ENCODE data around the gene ITPR3. TPM values are rescaled to one million over a fixed set of nuclear protein-coding genes. Genes with fewer than 3 reads are reported as not detected.

Gene ITPR3
- total and polyA plus RNA-seq, 2 of the 13 experiments (the other 11 are each of a cell fraction or from before 2014, with no cell fraction given): 3.8 to 21.4 TPM

DNA sequence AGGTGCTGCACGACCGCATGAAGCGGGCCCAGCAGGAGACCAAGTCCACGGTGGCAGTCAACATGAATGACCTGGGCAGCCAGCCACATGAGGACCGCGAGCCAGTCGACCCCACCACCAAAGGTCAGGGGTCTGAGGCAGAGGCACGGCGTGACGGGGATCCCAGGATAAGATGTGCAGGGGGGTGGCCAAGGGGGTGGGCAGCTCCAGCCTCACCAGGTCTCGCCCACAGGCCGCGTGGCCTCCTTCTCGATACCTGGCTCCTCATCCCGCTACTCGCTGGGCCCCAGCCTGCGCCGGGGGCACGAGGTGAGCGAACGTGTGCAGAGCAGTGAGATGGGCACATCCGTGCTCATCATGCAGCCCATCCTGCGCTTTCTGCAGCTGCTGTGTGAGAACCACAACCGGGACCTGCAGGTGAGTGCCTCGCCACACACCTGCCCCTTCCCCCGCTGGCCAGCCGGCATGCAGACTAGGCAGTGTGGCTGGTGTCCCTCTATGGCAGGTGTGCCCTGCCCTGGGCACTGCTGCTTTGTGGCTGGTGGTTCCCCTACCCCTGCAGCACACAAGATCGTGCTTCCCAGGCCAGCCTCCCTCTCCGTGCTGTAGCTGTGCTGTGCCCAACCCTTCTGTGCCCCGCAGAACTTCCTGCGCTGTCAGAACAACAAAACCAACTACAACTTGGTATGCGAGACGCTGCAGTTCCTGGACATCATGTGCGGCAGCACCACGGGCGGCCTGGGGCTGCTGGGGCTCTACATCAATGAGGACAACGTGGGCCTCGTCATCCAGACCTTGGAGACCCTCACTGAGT, 64.5 kb downstream of the ITPR3 start:
- Histone ChIP-seq H3K79me2 (ENCODE audit: insufficient read depth, low read length) (no peaks in the 10 kb centered on the region), H3K36me3 (replicated peaks in 1 of 2; ENCODE audit: control insufficient read depth in 1 of 2, insufficient read depth in 2 of 2, low read length in 2 of 2) (peaks cover 5 to 31% of the 10 kb centered on the region in 2 experiments; a peak in 2 of 5 replicates), H3K4me1 (ENCODE audit: insufficient read depth, low read length) (no peaks in the 10 kb centered on the region), H4K20me1 (ENCODE audit: insufficient read depth, low read length) (no peaks in the 10 kb centered on the region; the same call in 1 of the 2 replicates), H2AFZ (ENCODE audit: low read length) (no peak overlapping the region), H3K9me3 (ENCODE audit: low read length) (no peaks in the 10 kb centered on the region), H3K4me3 (replicated peaks in 1 of 3; ENCODE audit: insufficient read depth in 1 of 3, low read depth in 2 of 3, low read length in 3 of 3) (no peak overlapping the region), H3K27ac (ENCODE audit: extremely low read length, insufficient read depth, low read length) (no peak overlapping the region), H3K4me2 (ENCODE audit: low read depth, low read length) (no peak overlapping the region), H3K9ac (ENCODE audit: insufficient read depth, low read depth, low read length) (no peak overlapping the region), H3K27me3 (ENCODE audit: control insufficient read depth in 1 of 2, insufficient read depth in 2 of 2, low read length in 2 of 2) (no peaks in the 10 kb centered on the region)
- TF ChIP-seq ZFX (CRISPR knock-in tag; IDR thresholded peaks at IDR 0.05; ENCODE audit: low read depth) (0 out of 2 replicates have a peak, but pooled peaks have one; percentile 0), EP300 (IDR thresholded peaks at IDR 0.05; ENCODE audit: low read depth in 2 of 2, low read length in 2 of 2) (no peak), EP300 (CRISPR knock-in tag; IDR thresholded peaks at IDR 0.05; ENCODE audit: borderline replicate concordance) (no peak)
- ChIA-PET POLR2A (no interaction called here), CTCF (ENCODE audit: low intra/inter-chr PET ratio, low total read pairs) (no interaction called here)
- in situ Hi-C loops (cut with HindIII; ENCODE audit: extremely low pct_ligation_motif_present, low pct_unique_long_range_greater_than_20kb): no loop called here
- intact Hi-C loops (cut with micrococcal nuclease; ENCODE audit: unreplicated experiment): no loop called here
- WGBS (ENCODE audit: low lambda C conversion rate): 89% methylated on average over 36 of the region's 38 CpGs
- no TSS peak for BruUV-seq (replicated peaks)
- no peak for FAIRE-seq
- no peak for ATAC-seq
- DNase-seq (ENCODE audit: low spot score): no peak

DNA sequence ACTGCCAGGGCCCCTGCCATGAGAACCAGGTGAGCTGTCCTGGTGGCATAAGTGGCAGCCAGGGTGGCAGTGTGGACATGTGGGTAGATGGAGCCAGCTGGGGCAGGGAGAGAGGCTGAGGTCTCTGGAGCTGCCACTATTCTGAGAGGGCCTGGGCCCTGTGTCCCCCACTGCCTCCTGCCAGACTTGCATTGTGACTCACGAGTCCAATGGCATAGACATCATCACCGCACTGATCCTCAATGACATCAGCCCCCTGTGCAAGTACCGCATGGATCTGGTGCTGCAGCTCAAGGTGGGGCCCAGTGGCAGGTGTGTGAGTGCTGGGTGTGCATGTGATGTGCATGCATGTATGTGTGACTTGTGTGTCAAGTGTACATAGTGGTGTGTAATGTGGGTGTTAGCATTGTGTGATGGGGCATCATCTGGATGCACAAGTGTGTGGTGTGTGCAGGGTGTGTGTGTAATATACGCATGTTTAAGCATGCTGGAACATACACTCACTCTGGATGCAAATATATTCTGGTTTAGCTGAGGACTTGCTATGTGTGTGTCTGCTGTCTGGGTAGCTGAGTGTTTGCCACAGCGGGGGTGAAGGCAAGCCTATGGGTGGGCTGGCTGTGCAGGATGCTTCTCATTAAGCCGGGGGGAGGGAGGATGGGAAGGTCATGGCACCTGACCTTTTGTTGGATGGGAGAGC, 65.3 kb downstream of the ITPR3 start:
- ChIA-PET POLR2A (no interaction called here), CTCF (ENCODE audit: low intra/inter-chr PET ratio, low total read pairs) (no interaction called here)
- 83% methylated on average over 6 of the region's 6 CpGs for WGBS (ENCODE audit: low lambda C conversion rate)
- H3K27me3 ChIP-seq (ENCODE audit: control insufficient read depth in 1 of 2, insufficient read depth in 2 of 2, low read length in 2 of 2): no peaks in the 10 kb centered on the region
- no TSS peak for BruUV-seq (replicated peaks)
- no peaks in the 10 kb centered on the region for H3K79me2 ChIP-seq (ENCODE audit: insufficient read depth, low read length)
- H3K9me3 ChIP-seq (ENCODE audit: low read length): no peaks in the 10 kb centered on the region
- no peak for ATAC-seq
- DNase-seq (ENCODE audit: low spot score): no peak
- H3K9ac ChIP-seq (ENCODE audit: insufficient read depth, low read depth, low read length): no peak overlapping the region
- intact Hi-C loops (cut with micrococcal nuclease; ENCODE audit: unreplicated experiment) (no loop called here), in situ Hi-C loops (cut with HindIII; ENCODE audit: extremely low pct_ligation_motif_present, low pct_unique_long_range_greater_than_20kb) (no loop called here)
- TF ChIP-seq POLR2G (IDR thresholded peaks at IDR 0.05; ENCODE audit: low read depth, low read length) (0 out of 2 replicates have a peak, but pooled peaks have one; percentile 23), ZFAT (CRISPR knock-in tag; conservative IDR thresholded peaks at IDR 0.05) (no peak), CREB1 (IDR thresholded peaks at IDR 0.05) (peak; percentile 21; the same call in 1 of the 2 replicates), CREB1 (CRISPR knock-in tag; IDR thresholded peaks at IDR 0.05) (no peak), ZBTB20 (CRISPR knock-in tag; IDR thresholded peaks at IDR 0.05; ENCODE audit: borderline replicate concordance, low read depth) (no peak)
- no peak overlapping the region for H3K4me3 ChIP-seq (replicated peaks in 1 of 3; ENCODE audit: insufficient read depth in 1 of 3, low read depth in 2 of 3, low read length in 3 of 3)
- H2AFZ ChIP-seq (ENCODE audit: low read length): no peak overlapping the region
- H3K4me1 ChIP-seq (ENCODE audit: insufficient read depth, low read length): no peaks in the 10 kb centered on the region
- no peak overlapping the region for H3K27ac ChIP-seq (ENCODE audit: extremely low read length, insufficient read depth, low read length)
- H4K20me1 ChIP-seq (ENCODE audit: insufficient read depth, low read length): no peaks in the 10 kb centered on the region; the same call in 1 of the 2 replicates
- H3K36me3 ChIP-seq (replicated peaks in 1 of 2; ENCODE audit: control insufficient read depth in 1 of 2, insufficient read depth in 2 of 2, low read length in 2 of 2): peaks cover 7 to 37% of the 10 kb centered on the region in 2 experiments; a peak in 2 of 5 replicates
- FAIRE-seq: no peak
- H3K4me2 ChIP-seq (ENCODE audit: low read depth, low read length): no peak overlapping the region

Data from HepG2 (cell line).